ENCODE measurements around the gene TADA1. TPM values are rescaled to one million over a fixed set of nuclear protein-coding genes. Genes with fewer than 3 reads are reported as not detected.
A peak's percentile ranks its signal among the peaks of the same experiment; 100 is the strongest.
"Not testable (repeated sequence)": the region's sequence is repeated elsewhere in the genome, so short reads cannot be mapped to it uniquely, and the experiment has no call there.

The TADA1 gene
- total RNA-seq, 1 donor from 2014 or later, result 16.1 TPM

DNA sequence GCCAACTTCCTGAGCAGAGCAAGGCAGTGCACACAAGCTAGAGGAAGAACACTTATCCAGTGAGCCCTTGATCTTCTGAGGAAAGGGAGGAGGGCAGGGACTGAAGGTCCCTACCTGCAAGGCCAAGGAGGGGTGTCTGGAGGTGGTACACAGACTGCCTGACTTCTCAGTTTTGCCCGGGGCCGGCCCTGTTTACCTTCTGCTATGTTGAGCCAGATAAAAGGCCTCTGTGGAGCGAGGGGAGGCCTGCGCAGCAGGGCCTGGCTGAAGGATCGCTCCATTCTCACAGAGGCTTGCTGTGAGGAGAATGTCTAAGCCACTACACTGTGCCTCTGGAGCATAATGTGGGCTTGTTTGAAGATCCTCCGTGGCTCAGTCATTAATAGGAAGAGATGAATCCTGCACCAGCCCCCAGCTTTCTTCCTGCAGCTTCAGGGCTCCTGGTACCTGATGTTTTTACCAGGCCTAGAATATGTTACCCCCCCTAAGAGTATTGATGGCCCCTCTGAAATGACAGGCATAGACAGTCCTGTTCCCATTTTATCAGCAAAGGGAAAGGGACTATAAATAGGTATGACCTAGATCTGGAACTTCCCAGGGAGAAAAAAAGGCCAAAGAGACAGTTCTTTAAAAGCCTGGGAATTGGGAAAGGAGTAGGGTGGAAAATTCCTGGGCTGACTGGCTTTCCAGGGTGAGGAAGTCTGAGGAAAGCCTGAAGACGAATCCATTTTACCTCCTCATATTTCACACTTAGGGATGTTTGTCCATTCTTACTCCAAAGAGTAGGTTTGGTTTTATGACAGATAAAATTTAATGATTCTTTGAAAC is 32.1 kb downstream of the TADA1 start:
- peak; percentile 33 for DNase-seq (ENCODE audit: low spot score)

DNA sequence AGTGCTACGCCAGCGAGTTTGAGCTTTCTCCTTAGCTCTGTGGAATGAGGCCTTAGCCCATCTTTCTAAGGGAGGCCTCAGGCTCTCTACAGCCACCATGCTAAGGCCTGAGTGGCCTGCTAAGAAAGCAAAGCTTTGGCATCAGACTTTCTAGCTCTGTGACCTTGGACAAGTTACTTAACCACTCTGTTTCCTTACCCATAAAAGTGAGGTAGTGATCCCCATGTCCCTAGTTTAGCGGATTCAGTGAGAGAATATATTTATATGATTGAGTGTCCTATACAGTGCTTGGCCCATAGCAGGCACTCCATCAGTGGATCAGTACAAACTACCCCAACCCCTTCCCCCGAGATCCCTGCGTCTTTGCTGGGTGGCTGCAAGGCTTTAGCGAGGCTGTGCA is 32.7 kb downstream of the TADA1 start:
- DNase-seq (ENCODE audit: low spot score), result no peak

DNA sequence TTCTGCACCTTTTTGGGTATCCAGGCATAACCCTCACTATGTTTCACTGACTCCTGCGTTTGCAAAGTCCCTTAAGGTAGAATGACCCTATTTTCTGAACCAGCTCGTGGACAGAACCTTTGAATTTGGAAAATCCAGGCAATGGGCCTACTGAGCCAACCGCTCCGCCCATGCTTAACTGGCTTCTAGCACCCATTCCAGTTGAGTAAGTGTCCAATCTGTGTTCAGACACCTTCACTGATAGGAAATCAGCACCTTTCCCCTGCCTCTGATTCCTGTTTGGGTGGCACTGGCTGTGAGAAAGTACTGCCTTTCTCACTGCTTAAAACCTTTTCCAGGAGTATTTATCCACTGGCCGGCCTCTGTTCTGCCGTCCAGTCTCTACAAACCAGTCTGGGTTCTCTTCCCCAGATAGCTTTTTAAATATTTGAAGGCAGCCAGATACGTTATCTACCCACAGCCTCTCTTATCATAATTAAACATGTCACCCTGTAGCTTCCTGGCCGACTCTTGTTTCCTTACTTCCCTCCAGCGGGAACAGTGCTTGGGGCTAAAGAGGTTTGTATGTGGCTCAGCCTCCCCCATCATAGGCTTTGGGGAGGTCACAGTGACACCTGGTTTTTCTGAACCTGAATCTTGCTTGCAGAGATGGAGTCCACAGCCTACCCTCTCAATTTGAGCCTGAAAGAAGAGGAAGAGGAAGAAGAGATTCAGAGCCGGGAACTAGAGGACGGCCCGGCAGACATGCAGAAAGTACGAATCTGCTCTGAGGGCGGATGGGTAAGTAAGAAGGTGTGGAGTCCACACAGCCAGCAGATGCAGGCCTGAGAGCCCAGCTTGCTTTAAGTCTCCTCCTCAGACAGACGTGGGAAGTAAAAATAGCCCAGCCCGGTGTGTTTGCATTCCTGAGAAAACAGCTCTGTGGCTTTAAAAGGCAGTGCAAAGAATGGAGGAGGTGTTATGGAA is 35.5 kb downstream of the TADA1 start:
- DNase-seq (ENCODE audit: low spot score), result peak; percentile 30

DNA sequence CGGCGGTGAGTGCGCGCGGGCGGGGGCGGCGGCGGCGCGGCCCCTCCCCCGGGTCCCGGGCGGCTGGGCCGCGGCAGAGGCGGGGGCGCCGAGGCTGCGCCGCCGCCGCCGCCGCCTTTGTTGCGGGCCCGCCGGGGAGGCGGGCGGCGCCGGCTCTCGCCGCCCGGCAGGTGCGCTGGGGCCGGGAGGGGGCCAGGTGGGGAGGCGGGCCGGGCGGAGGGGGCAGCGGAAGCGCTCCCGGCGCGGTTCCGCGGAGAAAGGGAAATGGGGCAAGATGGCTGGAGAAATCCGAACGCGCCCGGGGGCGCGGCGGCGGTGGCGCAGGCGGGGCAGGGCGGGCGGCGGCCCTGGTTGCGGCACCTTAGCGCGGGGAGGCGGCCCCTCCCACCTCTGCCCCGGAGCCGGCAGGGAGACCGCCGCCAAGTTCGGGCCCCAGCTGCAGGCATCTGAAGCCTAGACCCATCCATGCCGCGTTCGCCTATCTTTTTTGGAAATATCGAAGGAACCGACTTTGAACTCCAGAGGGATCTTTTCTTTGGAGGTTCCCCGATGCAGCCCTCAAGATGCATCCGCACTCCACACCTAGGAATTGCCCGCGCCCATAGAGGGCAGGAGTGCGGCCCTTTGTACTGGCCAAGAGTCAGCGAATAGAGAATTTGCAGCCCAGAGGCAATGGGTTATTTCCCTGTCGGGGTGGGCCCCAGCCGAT is 36.3 kb downstream of the TADA1 start:
- peak; percentile 24 for DNase-seq (ENCODE audit: low spot score)

DNA sequence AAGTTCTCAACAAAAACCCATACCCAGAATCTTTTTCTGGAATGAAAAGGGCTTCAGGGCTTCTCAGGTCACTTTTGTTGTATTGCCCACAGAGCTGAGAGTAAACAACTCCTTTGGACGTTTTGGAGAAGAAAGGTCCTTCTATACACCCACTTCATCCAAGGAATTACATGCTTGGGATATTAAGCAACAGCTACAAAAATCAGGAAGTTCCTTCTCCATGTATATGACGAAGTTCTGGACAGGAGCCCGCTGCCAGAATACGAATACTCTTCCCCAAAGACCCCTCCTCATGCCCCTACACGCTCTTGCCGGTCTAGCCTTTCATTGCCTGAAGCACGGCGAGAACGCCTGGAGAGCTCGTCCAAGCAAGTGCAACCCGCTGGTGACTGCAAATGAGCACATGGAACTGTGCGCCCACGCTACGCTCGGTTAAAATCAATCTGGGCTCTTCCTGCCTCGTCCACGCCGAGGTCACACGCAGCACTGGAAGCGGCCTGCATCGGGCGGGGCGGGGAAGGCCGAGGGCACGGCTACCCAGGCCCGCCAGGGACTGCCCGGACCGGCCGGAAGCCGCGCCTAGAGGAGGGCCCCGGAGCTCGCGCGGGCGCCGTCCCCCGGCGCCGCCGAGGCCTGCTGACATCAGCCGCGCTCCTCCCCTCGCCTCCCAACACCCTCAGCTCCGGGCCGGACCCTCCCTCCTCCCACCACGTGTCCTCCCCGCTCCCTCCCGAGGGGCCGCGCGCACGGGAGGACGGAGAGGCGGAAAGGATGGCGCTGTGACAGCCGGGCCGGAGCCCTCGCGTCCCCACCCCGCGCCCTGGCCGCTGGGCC is 37.1 kb downstream of the TADA1 start, which contains the start of gene POGK:
Gene POGK (plus strand): TSS at position 710 of the 834 bp plus-strand sequence. CDS start 1,482 bp downstream, outside the sequence.
- DNase-seq (ENCODE audit: low spot score), result peak; percentile 95

DNA sequence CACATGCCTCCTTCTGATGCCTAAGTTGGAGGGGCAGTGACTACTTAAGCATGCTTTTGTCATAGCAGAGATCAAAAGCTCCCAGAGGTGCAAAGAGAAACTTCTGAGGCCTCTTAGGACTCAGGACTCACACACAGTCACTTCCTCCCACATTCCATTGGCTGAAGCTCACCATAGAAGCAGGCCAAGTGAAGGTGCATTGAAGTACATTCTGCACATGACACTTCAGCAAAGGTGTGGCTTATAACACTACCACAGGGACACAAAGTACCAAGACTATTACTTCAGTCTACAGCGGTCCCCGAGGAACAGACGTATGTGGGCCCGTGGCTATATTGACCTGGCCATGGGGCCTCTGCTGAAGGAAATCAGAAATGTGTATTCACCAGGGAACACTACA is 39.3 kb downstream of the TADA1 start:
- DNase-seq (ENCODE audit: low spot score), result no peak

DNA sequence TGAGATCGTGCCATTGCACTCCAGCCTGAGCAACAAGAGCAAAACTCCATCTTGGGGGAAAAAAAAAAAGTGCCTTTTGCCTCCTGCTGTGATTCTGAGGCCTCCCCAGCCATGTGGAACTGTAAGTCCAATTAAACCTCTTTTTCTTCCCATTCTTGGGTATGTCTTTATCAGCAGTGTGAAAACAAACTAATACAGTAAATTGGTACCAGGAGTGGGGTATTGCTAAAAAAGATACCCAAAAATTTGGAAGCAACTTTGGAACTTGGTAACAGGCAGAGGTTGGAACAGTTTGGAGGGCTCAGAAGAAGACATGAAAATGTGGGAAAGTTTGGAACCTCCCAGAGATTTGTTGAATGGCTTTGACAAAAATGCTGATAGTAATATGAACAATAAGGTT is 46.3 kb downstream of the TADA1 start:
- not testable (repeated sequence) for DNase-seq (ENCODE audit: low spot score)

DNA sequence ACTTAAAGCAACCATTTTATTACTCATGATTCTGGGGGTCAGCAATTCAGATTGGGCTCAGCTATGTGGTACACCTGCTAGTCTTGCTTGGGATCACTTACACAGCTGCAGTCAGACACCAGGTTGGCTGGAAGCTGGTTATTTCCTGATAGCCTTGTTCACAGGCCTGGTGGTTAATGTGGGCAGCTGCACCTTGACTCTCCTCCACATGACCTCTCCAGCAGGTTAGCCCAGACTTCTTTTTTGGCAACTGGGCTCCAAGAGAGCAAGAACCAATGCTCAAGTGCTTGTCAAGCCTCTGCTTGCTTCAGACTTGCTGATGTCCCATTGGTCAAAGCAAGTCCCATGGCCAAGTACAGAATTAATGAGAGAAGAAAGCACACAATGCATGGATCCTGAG is 48.6 kb downstream of the TADA1 start:
- DNase-seq (ENCODE audit: low spot score), result no peak

DNA sequence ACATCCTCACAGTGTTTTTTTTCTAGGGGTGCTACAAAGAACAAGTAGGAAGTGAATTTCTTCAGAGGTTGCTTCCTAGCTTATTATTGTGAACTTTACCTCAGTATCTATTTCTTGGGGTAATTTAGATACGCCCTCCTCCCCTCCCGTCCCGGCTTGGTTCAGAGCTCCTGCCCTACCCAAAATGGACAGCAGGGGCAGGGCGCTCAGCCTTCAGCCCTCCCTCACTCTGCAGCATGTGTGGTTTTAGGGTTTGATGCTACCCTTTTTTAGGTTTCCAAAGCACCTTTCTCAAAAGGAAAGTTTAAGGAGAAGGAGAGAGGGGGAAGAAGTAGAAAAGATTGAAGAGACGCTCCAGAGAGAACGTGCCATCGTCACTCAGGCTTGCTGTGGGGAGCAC is 53.7 kb downstream of the TADA1 start:
- no peak for DNase-seq (ENCODE audit: low spot score)

DNA sequence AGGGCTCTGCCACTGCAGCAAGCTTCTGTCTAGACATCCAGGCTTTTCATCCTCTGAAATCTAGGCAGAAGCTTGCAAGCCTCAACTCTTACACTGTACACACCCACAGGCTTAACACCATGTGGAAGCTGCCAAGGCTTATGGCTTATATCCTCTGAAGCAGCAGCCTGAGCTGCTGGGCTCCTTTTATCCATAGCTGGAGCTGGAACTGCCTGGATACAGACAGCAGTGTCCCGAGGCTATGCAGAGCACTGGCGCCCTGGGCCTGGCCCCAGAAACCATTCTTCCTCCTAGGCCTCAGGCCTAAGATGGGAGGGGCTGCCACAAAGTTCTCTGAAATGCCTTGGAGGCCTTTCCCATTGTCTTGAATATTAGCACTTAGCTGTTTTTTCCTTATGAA is 56.1 kb downstream of the TADA1 start:
- DNase-seq (ENCODE audit: low spot score), result no peak

DNA sequence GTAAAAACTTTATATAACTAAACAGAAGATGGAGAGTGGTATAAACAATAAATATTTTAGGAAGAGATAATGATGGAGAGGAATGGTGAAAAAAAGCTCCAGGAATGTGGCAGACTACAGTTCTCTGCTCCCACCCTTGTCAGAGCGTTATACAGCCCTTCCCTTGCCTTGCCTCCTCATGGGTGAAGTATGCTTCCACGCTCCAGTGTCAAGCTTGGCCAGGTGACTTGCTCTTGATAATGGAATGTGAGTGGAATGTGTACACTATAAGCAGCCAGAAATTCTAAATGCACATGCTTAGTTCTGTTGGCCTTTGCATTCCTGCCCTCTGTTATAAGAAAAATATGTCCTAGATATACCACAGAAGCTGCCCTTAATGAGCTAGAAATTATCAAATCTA is 61.5 kb downstream of the TADA1 start:
- DNase-seq (ENCODE audit: low spot score), result peak; percentile 9

DNA sequence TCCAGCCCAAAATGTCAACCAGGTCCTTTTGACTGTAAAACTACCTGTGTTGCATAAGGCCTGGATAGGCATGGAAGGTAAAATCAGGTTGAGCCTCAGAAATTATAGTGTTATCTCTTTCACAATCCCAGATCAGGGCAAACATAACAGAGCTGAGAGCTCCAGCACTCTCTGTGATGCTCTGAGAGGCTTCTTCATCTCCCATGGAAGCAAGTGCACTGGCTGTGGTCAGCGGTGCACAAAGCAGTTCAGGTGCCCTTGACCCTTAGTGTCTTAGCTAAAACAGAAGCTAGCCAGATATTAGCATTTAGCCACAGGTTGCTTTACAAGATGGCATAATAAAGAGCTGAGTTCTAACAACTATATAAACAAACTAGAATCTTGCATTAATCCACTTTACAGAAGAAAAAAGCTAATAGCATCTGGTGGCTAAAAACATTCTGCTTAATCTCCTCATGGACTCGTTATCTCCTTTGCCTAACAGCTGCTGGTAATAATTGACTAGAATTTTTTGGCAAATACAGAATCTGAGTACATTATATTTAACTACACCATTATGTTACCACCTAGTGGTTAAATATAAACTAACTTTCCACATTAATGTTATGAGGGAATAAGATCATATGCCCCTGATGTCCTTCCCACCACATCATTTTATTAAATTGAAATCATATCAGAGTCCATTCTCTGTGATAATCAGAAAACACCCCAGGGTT is 62.4 kb downstream of the TADA1 start:
- no peak for DNase-seq (ENCODE audit: low spot score)

DNA sequence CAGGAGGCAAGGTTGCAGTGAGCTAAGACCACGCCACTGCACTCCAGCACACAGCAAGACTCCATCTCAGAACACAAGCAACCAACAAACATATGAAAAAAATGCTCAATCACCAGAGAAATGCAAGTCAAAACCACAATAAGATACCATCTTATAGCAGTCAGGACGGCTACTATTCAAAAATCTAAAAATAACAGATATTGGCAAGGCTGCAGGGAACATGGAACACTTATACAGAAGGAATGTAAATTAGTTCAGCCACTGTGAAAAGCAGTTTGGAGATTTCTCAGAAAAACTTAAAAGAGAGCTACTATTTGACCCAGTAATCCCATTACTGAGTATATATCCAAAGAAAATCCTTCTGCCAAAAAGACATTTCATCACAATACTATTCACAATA is 64.4 kb downstream of the TADA1 start:
- no peak for DNase-seq (ENCODE audit: low spot score)

DNA sequence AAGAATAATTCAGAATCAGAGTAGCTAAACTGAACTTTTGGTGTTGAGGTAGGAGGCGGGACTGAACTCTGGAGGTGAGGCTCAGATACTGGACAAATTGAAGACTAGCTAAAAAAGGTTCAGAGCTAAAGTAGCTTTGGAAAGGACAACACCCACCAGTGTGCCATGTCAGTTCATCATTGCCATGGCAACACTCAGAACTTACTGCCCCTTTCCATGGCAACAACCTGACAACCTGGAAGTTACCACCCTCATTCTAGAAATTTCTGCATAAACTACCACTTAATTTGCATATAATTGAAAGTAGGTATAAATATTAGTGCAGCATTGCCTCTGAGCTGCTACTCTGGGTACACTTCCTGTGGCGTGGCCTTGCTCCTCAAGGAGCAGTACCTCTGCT is 67.1 kb downstream of the TADA1 start:
- DNase-seq (ENCODE audit: low spot score), result no peak

Other genes with a start within 250 kb of the TADA1 start
- 29.9 TPM for gene POGK, start 36.8 kb downstream of the TADA1 start, total RNA-seq (ENCODE audit: insufficient read depth, low replicate concordance)
- gene ILDR2, start 99.3 kb upstream of the TADA1 start, total RNA-seq (ENCODE audit: insufficient read depth, low replicate concordance), result 4.1 TPM
- 7.9 TPM for gene MAEL, start 113.0 kb upstream of the TADA1 start, total RNA-seq (ENCODE audit: insufficient read depth, low replicate concordance)
- gene GPA33, start 214.1 kb upstream of the TADA1 start, total RNA-seq (ENCODE audit: insufficient read depth, low replicate concordance), result 0.72 TPM
- gene STYXL2, start 217.8 kb upstream of the TADA1 start, total RNA-seq (ENCODE audit: insufficient read depth, low replicate concordance), result 2.9 TPM